Small intestine (tissue), 7 donors: ENCODE data around the gene ZNF768. TPM values are rescaled to one million over a fixed set of nuclear protein-coding genes. Genes with fewer than 3 reads are reported as not detected.
"Not testable (repeated sequence)": the region's sequence is repeated elsewhere in the genome, so short reads cannot be mapped to it uniquely, and the experiment has no call there.

Experiments
- DNase-seq, 2 donors: peaks; one replicate each; pipeline versions ENCODE4 v3.0.0 to v3.0.0-alpha.2; 2013
- FAIRE-seq: peaks from 2 replicates; lab custom pipeline; 2012; peaks lifted over from hg19 to GRCh38; lab: Jason Lieb, UNC
- H3K27ac ChIP-seq, 3 donors: one replicate each; pipeline ENCODE4 v1.5.1; 2013; ENCODE audit warnings: low read length in 2 of 3, mild to moderate bottlenecking in 2 of 3, control low read depth in 1 of 3, inconsistent platforms in 1 of 3, low read depth in 1 of 3, moderate library complexity in 1 of 3
- H3K27me3 ChIP-seq, 3 donors: one replicate each; pipeline ENCODE4 v1.6.1; 2013; ENCODE audit warnings: low read length in 3 of 3, inconsistent platforms in 1 of 3; ENCODE audit not compliant: control insufficient read depth in 3 of 3, insufficient read depth in 3 of 3
- H3K36me3 ChIP-seq, 3 donors: one replicate each; pipeline ENCODE4 v1.6.1; 2013; ENCODE audit warnings: low read length in 3 of 3, inconsistent platforms in 1 of 3, low read depth in 1 of 3, mild to moderate bottlenecking in 1 of 3, moderate library complexity in 1 of 3; ENCODE audit not compliant: control insufficient read depth in 3 of 3, insufficient read depth in 2 of 3
- H3K4me1 ChIP-seq, 3 donors: one replicate each; pipeline ENCODE4 v1.6.1; 2013; ENCODE audit warnings: low read length in 2 of 3, inconsistent platforms in 1 of 3, low read depth in 1 of 3, mild to moderate bottlenecking in 1 of 3, moderate library complexity in 1 of 3; ENCODE audit not compliant: control insufficient read depth in 3 of 3, insufficient read depth in 2 of 3
- H3K4me3 ChIP-seq, 3 donors: one replicate each; pipeline ENCODE4 v1.5.1; 2013; ENCODE audit warnings: low read length in 3 of 3, control low read depth in 1 of 3, inconsistent platforms in 1 of 3, low read depth in 1 of 3, mild to moderate bottlenecking in 1 of 3, moderate library complexity in 1 of 3
- H3K9me3 ChIP-seq, 2 donors: one replicate each; pipeline ENCODE4 v1.6.1; 2013; ENCODE audit warnings: low read depth in 1 of 2, low read length in 1 of 2; ENCODE audit not compliant: control insufficient read depth in 2 of 2, insufficient read depth in 1 of 2
- WGBS, 3 donors: extraction: QIAGEN DNeasy Blood & Tissue Kit; methylation state at CpG; one replicate each; pipeline ENCODE4 v1.1.7; 2013; 5-methylcytosine and 5-hydroxymethylcytosine counted together
- polyA plus RNA-seq, 4 donors: library from polyadenylated mRNA; stranded (reverse) in 3 of 4; unstranded in 1 of 4; fragments of 200-250 nt in 3 of 4; fragments of 120-200 nt in 1 of 4; gene quantifications; one replicate each; pipeline versions ENCODE4 v1.2.1 to v1.2.3, GENCODE V29; 2013
- donor health status: healthy with polysubstance abuse.
- donor health status: control.
- donor health status: control.
- donor health status: Bipolar disorder and iron deficiency.
- donor health status: healthy.

The ZNF768 gene
- polyA plus RNA-seq, 4 donors: 42.7 to 71.6 (median 52.6) TPM

- 83 to 90% (median 84%) methylated on average over 13 of the region's 13 CpGs for WGBS, 3 donors
- H3K36me3 ChIP-seq, DNase-seq, H3K27me3 ChIP-seq, H3K4me3 ChIP-seq, H3K9me3 ChIP-seq, FAIRE-seq: not testable (repeated sequence)
- H3K4me1 ChIP-seq: peaks cover 0 to 65% (median 0%) of the 10 kb centered on the region in 3 donors
- peak overlapping the region in 1 of 3 donors; percentile 86 for H3K27ac ChIP-seq
These were observed 13.7 kb upstream of the ZNF768 start for GRCh38 chr16:30539986-30540526.

DNA sequence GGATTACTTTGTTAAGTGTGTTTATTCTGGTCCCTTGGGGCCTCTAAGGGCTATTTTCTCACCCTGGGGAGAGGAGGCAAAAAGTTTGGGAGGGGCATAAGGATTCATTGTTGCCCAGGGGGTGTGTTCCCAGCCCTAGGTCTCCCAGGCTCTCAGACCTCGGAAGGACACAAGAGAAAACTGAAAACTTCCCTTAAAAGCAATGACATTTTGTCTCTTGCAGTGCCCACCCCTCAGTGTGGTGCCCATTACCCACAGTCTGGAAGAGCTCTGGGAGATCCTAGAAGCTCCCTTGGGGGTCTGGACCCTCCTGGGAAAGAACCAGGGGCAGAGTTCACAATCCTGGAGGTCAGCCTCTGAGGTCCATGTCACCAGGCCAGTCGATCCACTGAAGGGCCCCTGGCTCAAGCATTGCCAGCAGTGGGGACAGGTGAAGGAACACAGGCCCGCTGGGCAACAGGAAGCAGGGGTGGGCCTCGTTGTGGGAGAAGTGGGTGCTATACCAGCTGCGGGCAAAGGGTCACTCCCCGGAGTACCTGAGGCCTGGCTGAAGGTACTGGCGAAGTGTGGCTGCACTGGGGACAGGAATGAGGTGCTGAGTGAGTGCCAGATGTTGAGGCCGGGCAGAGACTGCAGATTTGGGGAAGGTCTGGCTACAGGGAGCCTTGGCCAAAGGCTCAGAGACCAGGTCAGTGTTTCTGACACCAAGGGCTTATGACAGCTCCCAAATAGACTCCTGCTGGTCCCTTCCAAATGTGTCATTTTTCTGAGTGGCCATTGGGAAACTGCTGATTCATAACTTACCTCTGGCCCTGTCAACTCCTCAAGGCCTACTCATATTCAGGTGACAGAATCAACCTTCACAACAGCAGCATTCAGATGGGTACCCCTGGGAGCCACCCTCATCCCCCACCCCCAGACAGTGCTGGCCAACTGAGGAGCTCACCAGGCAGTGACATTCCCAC is 12.9 kb upstream of the ZNF768 start:
- 74 to 76% (median 76%) methylated on average over 8 of the region's 8 CpGs for WGBS, 3 donors
- Histone ChIP-seq H3K4me3 (no peak overlapping the region), H3K36me3 (peaks cover 0 to 3% (median 0%) of the 10 kb centered on the region in 3 donors), H3K27me3 (no peaks in the 10 kb centered on the region), H3K4me1 (peaks cover 0 to 58% (median 0%) of the 10 kb centered on the region in 3 donors), H3K27ac (peak overlapping the region in 1 of 3 donors; percentile 67), H3K9me3 (no peaks in the 10 kb centered on the region)
- FAIRE-seq (no peak), DNase-seq (no peak)

- 89 to 91% (median 90%) methylated on average over 13 of the region's 13 CpGs for WGBS, 3 donors
- FAIRE-seq, H3K27me3 ChIP-seq, H3K4me3 ChIP-seq, H3K9me3 ChIP-seq, DNase-seq: not testable (repeated sequence)
- Histone ChIP-seq H3K4me1 (peaks cover 0 to 45% (median 0%) of the 10 kb centered on the region in 3 donors), H3K27ac (peak overlapping the region in 1 of 3 donors; percentile 77), H3K36me3 (peaks cover 0 to 22% (median under 1%) of the 10 kb centered on the region in 3 donors)
These were observed 10.1 kb upstream of the ZNF768 start for GRCh38 chr16:30536391-30537024.

GRCh38 chr16:30535777-30536190 is 9.4 kb upstream of the ZNF768 start:
- H3K36me3 ChIP-seq: peaks cover 0 to 30% (median 3%) of the 10 kb centered on the region in 3 donors
- peak overlapping the region; percentile 71 to 85 (median 78) for H3K4me3 ChIP-seq
- no peaks in the 10 kb centered on the region for H3K27me3 ChIP-seq
- H3K9me3 ChIP-seq: no peaks in the 10 kb centered on the region
- DNase-seq: peak; percentile 85 to 87
- peak overlapping the region; percentile 77 to 96 (median 90) for H3K27ac ChIP-seq
- FAIRE-seq: no peak
- 22 to 27% (median 23%) methylated on average over 12 of the region's 12 CpGs for WGBS, 3 donors
- H3K4me1 ChIP-seq: peaks cover 0 to 48% (median 0%) of the 10 kb centered on the region in 3 donors

DNA sequence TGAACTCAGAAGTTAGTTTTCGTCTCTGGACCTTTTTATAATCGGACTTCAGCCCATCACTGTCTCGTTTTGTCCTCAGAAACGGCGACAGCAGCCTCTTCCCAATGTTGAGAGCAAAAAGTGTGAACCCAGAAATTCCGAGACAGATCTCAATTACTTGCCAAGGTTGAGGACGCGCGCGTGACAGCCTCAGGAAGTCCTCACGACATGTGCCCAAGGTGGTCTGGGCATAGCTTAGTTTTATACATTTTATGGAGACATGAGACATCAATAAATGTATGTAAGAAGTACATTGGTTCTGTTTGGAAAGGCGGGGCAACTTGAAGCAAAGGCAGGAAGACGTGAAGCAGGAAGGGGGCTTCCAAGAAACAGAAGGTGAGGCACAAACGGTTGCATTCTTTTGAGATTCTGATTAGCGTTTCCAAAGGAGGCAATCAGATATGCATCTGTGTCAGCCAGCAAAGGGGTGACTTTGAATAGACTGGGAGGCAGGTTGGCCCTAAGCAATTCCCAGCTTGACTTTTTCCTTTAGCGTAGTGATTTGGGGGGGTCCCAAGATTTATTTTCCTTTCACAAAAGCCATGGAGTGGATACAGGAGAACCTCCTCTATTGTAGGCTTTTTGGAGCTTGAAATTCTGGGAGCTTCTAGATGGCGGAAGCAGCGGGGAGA is 8.9 kb upstream of the ZNF768 start:
- Histone ChIP-seq H3K9me3 (no peaks in the 10 kb centered on the region), H3K4me3 (peak overlapping the region; percentile 71 to 85 (median 78)), H3K27ac (peak overlapping the region; percentile 77 to 96 (median 90)), H3K27me3 (no peaks in the 10 kb centered on the region), H3K4me1 (peaks cover 0 to 49% (median 0%) of the 10 kb centered on the region in 3 donors), H3K36me3 (peaks cover 0 to 35% (median 3%) of the 10 kb centered on the region in 3 donors)
- DNase-seq: no peak
- FAIRE-seq: no peak
- 3 to 4% (median 3%) methylated on average over 18 of the region's 18 CpGs for WGBS, 3 donors

DNA sequence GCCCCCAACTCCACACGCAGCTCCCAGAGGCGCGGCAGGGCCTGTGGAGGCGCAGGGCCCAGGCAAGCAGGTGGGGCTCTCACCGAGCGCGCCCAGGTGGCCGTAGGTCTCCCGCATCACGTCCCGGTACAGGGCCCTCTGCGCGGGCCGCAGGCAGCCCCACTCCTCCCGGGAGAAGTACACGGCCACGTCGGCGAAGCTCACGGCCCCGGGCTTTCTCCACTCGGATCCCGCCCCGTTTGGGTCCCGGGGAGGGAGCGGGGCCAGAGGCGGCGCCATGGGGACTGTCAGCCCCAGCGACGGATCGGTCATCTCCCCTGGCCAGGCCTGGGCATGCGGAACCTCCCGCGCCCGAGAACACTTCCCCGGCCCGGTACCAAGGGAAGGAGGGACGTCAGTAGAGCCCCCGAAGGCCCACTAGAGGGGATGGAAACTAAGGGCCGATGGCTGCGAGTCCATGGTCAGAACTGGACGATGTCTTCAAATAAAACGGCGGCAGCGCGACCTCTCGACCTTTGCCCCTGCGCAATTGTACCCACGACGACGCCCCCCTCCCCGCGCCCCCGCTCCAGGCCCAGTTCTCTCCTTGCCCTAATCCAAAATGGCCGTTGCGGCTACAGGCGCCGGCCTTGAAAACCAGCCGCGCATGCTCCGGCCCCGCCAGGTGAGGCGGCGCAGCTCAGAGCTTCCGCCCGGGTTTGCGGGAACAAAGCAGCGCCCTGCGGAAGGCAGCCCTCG is 8.2 kb upstream of the ZNF768 start, which contains the start of gene ZNF747:
ZNF747 (minus strand) TSS at position 491 of the 738 bp plus-strand sequence; CDS start at position 312, 179 bp downstream.
- no peaks in the 10 kb centered on the region for H3K9me3 ChIP-seq
- 0% methylated on average over 66 to 70 of the region's 70 CpGs for WGBS, 3 donors
- peak within 1 kb of the TSS; percentile 71 to 85 (median 78) for H3K4me3 ChIP-seq
- DNase-seq (peak; percentile 91 to 96), FAIRE-seq (no peak)
- H3K27ac ChIP-seq: peak within 1 kb of the TSS; percentile 77 to 96 (median 90)
- H3K4me1 ChIP-seq: peaks cover 0 to 48% (median 0%) of the 10 kb centered on the region in 3 donors
- peaks cover 0 to 35% (median 3%) of the 10 kb centered on the region in 3 donors for H3K36me3 ChIP-seq
- H3K27me3 ChIP-seq: no peaks in the 10 kb centered on the region

- 3 to 12% (median 4%) methylated on average over 25 to 29 of the region's 29 CpGs for WGBS, 3 donors
- FAIRE-seq (no peak), DNase-seq (peak; percentile 48 to 50)
- H3K36me3 ChIP-seq: peaks cover 0 to 37% (median 3%) of the 10 kb centered on the region in 3 donors
- no peaks in the 10 kb centered on the region for H3K27me3 ChIP-seq
- peaks cover 0 to 48% (median 0%) of the 10 kb centered on the region in 3 donors for H3K4me1 ChIP-seq
- peak overlapping the region; percentile 77 to 96 (median 90) for H3K27ac ChIP-seq
- H3K9me3 ChIP-seq: no peaks in the 10 kb centered on the region
- H3K4me3 ChIP-seq: peak overlapping the region; percentile 71 to 85 (median 78)
These were observed 7.5 kb upstream of the ZNF768 start for GRCh38 chr16:30533748-30534367.
